DMS153 treated with DMSO at 0.1 percent for 48 hours (cell line): Measurements from ENCODE around the gene COMMD1.
"Not testable (repeated sequence)": the region's sequence is repeated elsewhere in the genome, so short reads cannot be mapped to it uniquely, and the experiment has no call there.

Source experiments
- DNase-seq: peaks from one replicate; lab custom pipeline; 2025; ENCODE audit not compliant: unreplicated experiment; lab: John Stamatoyannopoulos, UW

The COMMD1 gene

GRCh38 chr2:61905372-61906185, at the start of gene COMMD1:
Gene COMMD1, plus strand, starts transcription at chr2:61905674. Its CDS starts 5 bp downstream, at chr2:61905679.
- peak; percentile 44 for DNase-seq

GRCh38 chr2:61857224-61857623, 48.2 kb upstream of the COMMD1 start:
- DNase-seq: no peak

- DNase-seq: no peak
Measured at GRCh38 chr2:61862085-61862484, 43.4 kb upstream of the COMMD1 start.

- DNase-seq: not testable (repeated sequence)
Measured at GRCh38 chr2:61866482-61867089, 38.9 kb upstream of the COMMD1 start.

- DNase-seq: no peak
Measured at GRCh38 chr2:61876400-61876799, 29.1 kb upstream of the COMMD1 start.

- DNase-seq: no peak
Measured at GRCh38 chr2:61877571-61878245, 27.8 kb upstream of the COMMD1 start.

GRCh38 chr2:61878761-61879160, 26.7 kb upstream of the COMMD1 start:
- no peak for DNase-seq

GRCh38 chr2:61879351-61879750, 26.1 kb upstream of the COMMD1 start:
- DNase-seq: not testable (repeated sequence)

GRCh38 chr2:61882850-61883249, 22.6 kb upstream of the COMMD1 start:
- DNase-seq: no peak

- no peak for DNase-seq
Measured at GRCh38 chr2:61885896-61886603, 19.4 kb upstream of the COMMD1 start.

- no peak for DNase-seq
Measured at GRCh38 chr2:61887717-61888266, 17.7 kb upstream of the COMMD1 start.

GRCh38 chr2:61888267-61889055, 17.0 kb upstream of the COMMD1 start, which contains the start of gene CCT4:
Gene CCT4, minus strand, starts transcription at chr2:61888656. Its CDS starts 149 bp downstream, at chr2:61888507.
- DNase-seq: peak; percentile 24

GRCh38 chr2:61898810-61899209, 6.7 kb upstream of the COMMD1 start:
- DNase-seq: no peak

- no peak for DNase-seq
Measured at GRCh38 chr2:61900281-61900680, 5.2 kb upstream of the COMMD1 start.

- no peak for DNase-seq
Measured at GRCh38 chr2:61906186-61906470, 654 bp downstream of the COMMD1 start.

- no peak for DNase-seq
Measured at GRCh38 chr2:61909116-61909515, 3.6 kb downstream of the COMMD1 start.

- DNase-seq: no peak
Measured at GRCh38 chr2:61910603-61911002, 5.1 kb downstream of the COMMD1 start.

GRCh38 chr2:61911510-61911909, 6.0 kb downstream of the COMMD1 start:
- DNase-seq: no peak

- not testable (repeated sequence) for DNase-seq
Measured at GRCh38 chr2:61914794-61915193, 9.3 kb downstream of the COMMD1 start.

- no peak for DNase-seq
Measured at GRCh38 chr2:61920548-61920947, 15.1 kb downstream of the COMMD1 start.
